Endothelial cell of umbilical vein (primary cell): ENCODE measurements around the gene LHFPL2.

Experiments
- CTCF ChIP-seq, 2 donors: IDR thresholded peaks; 1 replicate in 1 of 2; 2 replicates in 1 of 2; pipeline ENCODE4 v1.5.1; 2011; ENCODE audit warnings: low read length in 2 of 2, mild to moderate bottlenecking in 2 of 2, moderate library complexity in 2 of 2, control low read depth in 1 of 2, inconsistent platforms in 1 of 2, low read depth in 1 of 2; ENCODE audit not compliant: insufficient read depth in 1 of 2; ENCODE audit errors: extremely low read depth in 1 of 2
- MAX ChIP-seq: IDR thresholded peaks from 2 replicates; pipeline ENCODE4 v1.6.1; 2011; ENCODE audit not compliant: insufficient read depth, insufficient read length
- POLR2A ChIP-seq: IDR thresholded peaks from 2 replicates; pipeline ENCODE4 v1.6.1; 2012; ENCODE audit warnings: low read depth, mild to moderate bottlenecking, control low read depth, low read length

DNA sequence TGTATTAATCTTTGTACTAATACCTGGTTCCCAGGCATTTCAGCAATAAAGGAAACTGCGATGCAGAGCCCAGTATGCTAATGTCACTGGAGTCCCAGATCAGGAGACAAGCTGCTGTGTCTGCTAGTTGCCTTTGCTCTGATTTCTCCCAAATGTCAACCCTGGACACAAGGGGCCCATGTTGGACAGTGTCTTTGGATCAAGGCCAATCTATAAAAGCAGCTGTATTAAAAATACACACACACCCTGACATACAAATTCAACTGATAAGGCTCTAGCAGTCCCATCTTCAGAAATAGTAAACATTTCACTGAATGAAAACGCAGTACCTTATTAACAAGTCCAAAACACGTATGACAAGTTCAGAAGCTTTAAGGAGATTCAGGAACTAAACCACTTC is 18.9 kb downstream of the LHFPL2 start:
- TF ChIP-seq CTCF (IDR thresholded peaks at IDR 0.05; ENCODE audit: extremely low read depth in 1 of 2, insufficient read depth in 1 of 2, low read depth in 1 of 2, low read length in 2 of 2) (no peak), POLR2A (no peak), MAX (no peak)
